ENCODE data around the gene BCLAF1. TPM values are rescaled to one million over a fixed set of nuclear protein-coding genes. Genes with fewer than 3 reads are reported as not detected.

The BCLAF1 gene
- total RNA-seq, 4 donors from 2014 or later: 69.7 to 90.1 (median 75.4) TPM

DNA sequence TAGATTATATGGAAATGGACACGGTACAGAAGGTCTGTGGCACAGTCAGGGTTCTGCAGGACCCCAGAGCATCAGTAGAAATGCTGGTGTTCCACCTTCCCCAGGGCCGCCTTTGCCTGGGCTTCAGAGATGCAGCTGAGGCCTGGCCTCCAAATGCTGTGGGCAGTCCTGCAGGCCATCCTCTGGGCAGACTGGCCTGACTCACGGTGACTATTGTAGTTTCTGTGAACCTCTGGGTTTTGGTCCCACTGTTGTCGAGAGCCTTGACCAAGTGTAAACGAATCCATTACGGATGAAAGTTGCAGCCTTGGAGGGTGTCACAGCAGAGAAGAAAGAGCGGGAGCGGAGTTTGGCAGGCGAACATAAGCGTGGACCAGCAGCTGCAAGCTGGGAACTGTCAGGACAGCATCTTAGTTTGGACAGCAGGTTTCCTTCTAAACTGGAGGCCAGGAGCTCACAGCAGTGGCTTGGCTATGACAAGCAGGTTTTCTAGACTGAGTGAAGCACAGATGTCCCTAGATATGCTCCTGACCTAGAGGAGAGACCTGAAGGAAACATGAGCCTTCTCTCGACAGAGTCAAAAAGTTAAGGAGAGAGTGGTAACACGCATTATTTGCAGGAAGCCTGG is 46.2 kb upstream of the BCLAF1 start:
- Histone ChIP-seq H3K9me3 (no peaks in the 10 kb centered on the region), H3K4me1 (peaks cover 0 to 5% (median 0%) of the 10 kb centered on the region in 4 donors), H3K27me3 (no peaks in the 10 kb centered on the region), H3K27ac (replicated peaks in 1 of 4) (peak overlapping the region in 2 of 4 donors; percentile 12 to 40), H3K4me3 (no peak overlapping the region), H3K36me3 (no peaks in the 10 kb centered on the region)
- TF ChIP-seq EP300 (IDR thresholded peaks at IDR 0.05) (no peak), POLR2AphosphoS5 (IDR thresholded peaks at IDR 0.05) (peak in 1 of 2 donors; percentile 28)
- intact Hi-C loops (cut with DNase I): no loop called here
- DNase-seq (ENCODE audit: extremely low spot score): peak; percentile 91
- 67% methylated on average over 12 of the region's 12 CpGs for WGBS

DNA sequence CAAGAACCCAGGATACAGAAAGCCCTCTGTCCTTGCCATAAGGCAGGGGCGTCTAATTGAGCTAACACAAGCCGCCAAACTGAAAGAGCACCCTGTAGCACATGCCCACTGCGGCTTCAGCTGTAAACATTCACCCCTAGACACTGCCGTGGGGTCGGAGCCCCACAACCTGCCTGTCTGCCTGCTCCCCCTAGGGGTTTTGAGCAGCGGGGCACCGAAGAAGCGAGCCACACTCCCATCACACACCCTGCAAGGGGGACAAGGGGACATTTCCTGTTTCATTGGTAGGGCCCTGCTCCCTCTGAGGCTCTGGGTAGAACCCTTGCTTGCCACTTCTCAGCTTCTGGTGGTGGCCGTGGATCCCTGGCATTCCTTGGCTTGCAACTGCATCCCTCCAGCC is 45.2 kb upstream of the BCLAF1 start:
- no peak overlapping the region for H3K27ac ChIP-seq (replicated peaks in 1 of 4)
- no peaks in the 10 kb centered on the region for H3K9me3 ChIP-seq
- peak; percentile 82 for DNase-seq (ENCODE audit: extremely low spot score)
- H3K36me3 ChIP-seq: no peaks in the 10 kb centered on the region
- peaks cover 0 to 5% (median 0%) of the 10 kb centered on the region in 4 donors for H3K4me1 ChIP-seq
- no peak overlapping the region for H3K4me3 ChIP-seq
- WGBS: 80% methylated on average over 9 of the region's 9 CpGs
- no peak for TF ChIP-seq POLR2A (IDR thresholded peaks at IDR 0.05; ENCODE audit: low read depth)
- no peak for TF ChIP-seq EP300 (IDR thresholded peaks at IDR 0.05)
- TF ChIP-seq, protein P1, sequence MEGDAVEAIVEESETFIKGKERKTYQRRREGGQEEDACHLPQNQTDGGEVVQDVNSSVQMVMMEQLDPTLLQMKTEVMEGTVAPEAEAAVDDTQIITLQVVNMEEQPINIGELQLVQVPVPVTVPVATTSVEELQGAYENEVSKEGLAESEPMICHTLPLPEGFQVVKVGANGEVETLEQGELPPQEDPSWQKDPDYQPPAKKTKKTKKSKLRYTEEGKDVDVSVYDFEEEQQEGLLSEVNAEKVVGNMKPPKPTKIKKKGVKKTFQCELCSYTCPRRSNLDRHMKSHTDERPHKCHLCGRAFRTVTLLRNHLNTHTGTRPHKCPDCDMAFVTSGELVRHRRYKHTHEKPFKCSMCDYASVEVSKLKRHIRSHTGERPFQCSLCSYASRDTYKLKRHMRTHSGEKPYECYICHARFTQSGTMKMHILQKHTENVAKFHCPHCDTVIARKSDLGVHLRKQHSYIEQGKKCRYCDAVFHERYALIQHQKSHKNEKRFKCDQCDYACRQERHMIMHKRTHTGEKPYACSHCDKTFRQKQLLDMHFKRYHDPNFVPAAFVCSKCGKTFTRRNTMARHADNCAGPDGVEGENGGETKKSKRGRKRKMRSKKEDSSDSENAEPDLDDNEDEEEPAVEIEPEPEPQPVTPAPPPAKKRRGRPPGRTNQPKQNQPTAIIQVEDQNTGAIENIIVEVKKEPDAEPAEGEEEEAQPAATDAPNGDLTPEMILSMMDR (IDR thresholded peaks at IDR 0.05): no peak
- no peak for TF ChIP-seq POLR2AphosphoS5 (IDR thresholded peaks at IDR 0.05)
- intact Hi-C loops (cut with DNase I): no loop called here
- no peaks in the 10 kb centered on the region for H3K27me3 ChIP-seq

DNA sequence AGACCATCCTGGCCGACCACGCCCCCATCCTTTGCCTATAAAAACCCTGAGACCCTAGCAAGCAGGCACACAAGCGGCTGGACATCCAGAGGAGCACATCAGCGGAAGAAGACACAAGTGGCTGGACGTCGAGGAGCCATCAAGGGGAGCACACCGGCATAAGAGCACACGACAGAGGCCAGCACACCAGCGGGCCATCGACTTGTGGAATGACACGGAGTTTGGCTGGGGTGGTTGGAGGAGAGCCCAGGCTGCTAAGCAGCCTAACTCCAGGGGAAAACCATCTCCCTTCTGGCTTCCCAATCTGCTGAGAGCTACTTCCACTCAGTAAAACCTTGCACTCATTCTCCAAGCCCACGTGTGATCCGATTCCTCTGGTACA is 44.8 kb upstream of the BCLAF1 start:
- DNase-seq (ENCODE audit: extremely low spot score): peak; percentile 39
- H3K4me1 ChIP-seq: peaks cover 0 to 5% (median 0%) of the 10 kb centered on the region in 4 donors
- H3K4me3 ChIP-seq: no peak overlapping the region
- no peak for TF ChIP-seq POLR2A (IDR thresholded peaks at IDR 0.05; ENCODE audit: low read depth)
- H3K36me3 ChIP-seq: no peaks in the 10 kb centered on the region
- 77% methylated on average over 11 of the region's 13 CpGs for whole genome bisulfite sequencing
- H3K27ac ChIP-seq (replicated peaks in 1 of 4): no peak overlapping the region
- intact Hi-C loops (cut with DNase I): no loop called here
- no peaks in the 10 kb centered on the region for H3K27me3 ChIP-seq
- no peaks in the 10 kb centered on the region for H3K9me3 ChIP-seq

DNA sequence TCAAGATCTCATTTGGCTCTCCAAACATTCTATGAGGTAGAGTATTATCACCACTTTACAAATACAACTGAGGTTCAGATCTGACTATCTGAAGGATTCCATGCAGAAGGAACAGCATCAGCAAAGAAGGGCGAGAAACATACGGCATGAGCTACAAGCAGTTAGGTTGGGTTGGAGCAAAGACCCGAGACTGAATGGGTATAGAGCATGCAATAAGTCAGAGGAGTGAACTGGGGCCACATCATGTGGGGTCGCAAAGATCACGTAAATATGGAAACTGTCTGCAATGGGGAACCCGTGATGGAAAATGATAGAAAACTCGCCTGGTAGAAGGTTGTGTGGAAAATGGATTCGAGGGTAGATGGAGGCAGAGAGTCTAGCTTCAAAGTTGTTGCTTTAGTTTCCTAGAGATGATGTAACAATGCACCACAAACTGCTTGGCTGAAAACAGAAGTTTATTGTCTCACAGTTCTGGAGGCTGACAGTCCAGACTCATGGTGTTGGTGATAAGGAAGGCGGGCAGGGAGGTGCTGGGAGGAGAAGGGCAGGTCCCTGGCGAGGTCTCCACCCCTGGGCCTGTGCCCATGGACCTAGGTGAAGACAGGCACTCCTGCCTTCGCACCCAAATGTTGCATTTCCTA is 44.3 kb upstream of the BCLAF1 start:
- no peak overlapping the region for H3K4me3 ChIP-seq
- TF ChIP-seq, protein P1 (IDR thresholded peaks at IDR 0.05): no peak
- no peak for TF ChIP-seq EP300 (IDR thresholded peaks at IDR 0.05)
- no peak for TF ChIP-seq POLR2A (IDR thresholded peaks at IDR 0.05; ENCODE audit: low read depth)
- no peak for TF ChIP-seq POLR2AphosphoS5 (IDR thresholded peaks at IDR 0.05)
- H3K27me3 ChIP-seq: no peaks in the 10 kb centered on the region
- H3K9me3 ChIP-seq: no peaks in the 10 kb centered on the region
- H3K36me3 ChIP-seq: no peaks in the 10 kb centered on the region
- H3K27ac ChIP-seq (replicated peaks in 1 of 4): no peak overlapping the region
- H3K4me1 ChIP-seq: peaks cover 0 to 5% (median 0%) of the 10 kb centered on the region in 4 donors
- 91% methylated on average over 11 of the region's 11 CpGs for WGBS
- peak; percentile 45 for DNase-seq (ENCODE audit: extremely low spot score)
- intact Hi-C loops (cut with DNase I): no loop called here

DNA sequence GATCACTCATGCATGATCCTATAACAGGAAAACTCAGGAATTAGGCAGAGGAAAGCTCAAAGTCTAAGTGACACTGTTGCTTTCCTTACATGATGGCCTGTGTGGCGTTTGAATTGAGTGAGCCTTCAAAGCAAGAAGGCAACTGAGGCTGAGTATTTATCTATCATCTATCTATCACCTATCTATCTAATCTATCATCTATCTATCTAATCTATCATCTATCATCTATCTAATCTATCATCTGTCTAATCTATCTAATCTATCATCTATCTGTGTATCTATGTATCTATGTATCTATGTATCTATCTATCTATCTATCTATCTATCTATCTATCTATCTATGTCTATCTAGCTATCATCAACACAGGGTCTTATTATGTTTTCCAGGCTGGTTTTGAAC is 41.8 kb upstream of the BCLAF1 start:
- Histone ChIP-seq H3K4me1 (peaks cover 0 to 5% (median 0%) of the 10 kb centered on the region in 4 donors), H3K4me3 (no peak overlapping the region), H3K27me3 (no peaks in the 10 kb centered on the region), H3K9me3 (no peaks in the 10 kb centered on the region), H3K27ac (replicated peaks in 1 of 4) (no peak overlapping the region), H3K36me3 (no peaks in the 10 kb centered on the region)
- WGBS: 83% methylated on average over 1 of the region's 1 CpG
- TF ChIP-seq EP300 (IDR thresholded peaks at IDR 0.05): no peak
- TF ChIP-seq POLR2A (IDR thresholded peaks at IDR 0.05; ENCODE audit: low read depth): no peak
- TF ChIP-seq, protein P1 (IDR thresholded peaks at IDR 0.05): no peak
- no peak for TF ChIP-seq POLR2AphosphoS5 (IDR thresholded peaks at IDR 0.05)
- DNase-seq (ENCODE audit: extremely low spot score): peak; percentile 8
- intact Hi-C loops (cut with DNase I): no loop called here
